Activated naive CD4-positive, alpha-beta T cell treated with anti-CD3 and anti-CD28 coated beads, Interleukin-2, amount 10 ng/mL, durations not matched to agents 7 days and 5 days (primary cell): ENCODE measurements around the gene ATE1.

ENCODE experiments used
- CTCF ChIA-PET: fragments of 350-600 bp; sonication (Branson Sonifier 250); formaldehyde crosslinking; loops from one replicate; lab custom pipeline; 2021; ENCODE audit warnings: antibody characterized with exemption; lab: Charles Lee
- DNase-seq: peaks from one replicate; pipeline ENCODE4 v3.0.0-alpha.2; 2020
- H3K27ac Mint-ChIP-seq: one replicate; pipeline ENCODE4 v1.8.0; 2021; ENCODE audit warnings: mild to moderate bottlenecking, moderate library complexity, mixed read lengths
- H3K27me3 Mint-ChIP-seq: one replicate; pipeline ENCODE4 v1.8.0; 2021; ENCODE audit warnings: mild to moderate bottlenecking, mixed read lengths
- H3K36me3 Mint-ChIP-seq: one replicate; pipeline ENCODE4 v1.8.0; 2021; ENCODE audit warnings: mixed read lengths
- H3K4me1 Mint-ChIP-seq: one replicate; pipeline ENCODE4 v1.8.0; 2021; ENCODE audit warnings: mixed read lengths
- H3K4me3 Mint-ChIP-seq: one replicate; pipeline ENCODE4 v1.8.0; 2021; ENCODE audit warnings: mild to moderate bottlenecking, moderate library complexity, mixed read lengths
- H3K9me3 Mint-ChIP-seq: one replicate; pipeline ENCODE4 v1.8.0; 2021; ENCODE audit warnings: mixed read lengths

ATE1 gene

DNA sequence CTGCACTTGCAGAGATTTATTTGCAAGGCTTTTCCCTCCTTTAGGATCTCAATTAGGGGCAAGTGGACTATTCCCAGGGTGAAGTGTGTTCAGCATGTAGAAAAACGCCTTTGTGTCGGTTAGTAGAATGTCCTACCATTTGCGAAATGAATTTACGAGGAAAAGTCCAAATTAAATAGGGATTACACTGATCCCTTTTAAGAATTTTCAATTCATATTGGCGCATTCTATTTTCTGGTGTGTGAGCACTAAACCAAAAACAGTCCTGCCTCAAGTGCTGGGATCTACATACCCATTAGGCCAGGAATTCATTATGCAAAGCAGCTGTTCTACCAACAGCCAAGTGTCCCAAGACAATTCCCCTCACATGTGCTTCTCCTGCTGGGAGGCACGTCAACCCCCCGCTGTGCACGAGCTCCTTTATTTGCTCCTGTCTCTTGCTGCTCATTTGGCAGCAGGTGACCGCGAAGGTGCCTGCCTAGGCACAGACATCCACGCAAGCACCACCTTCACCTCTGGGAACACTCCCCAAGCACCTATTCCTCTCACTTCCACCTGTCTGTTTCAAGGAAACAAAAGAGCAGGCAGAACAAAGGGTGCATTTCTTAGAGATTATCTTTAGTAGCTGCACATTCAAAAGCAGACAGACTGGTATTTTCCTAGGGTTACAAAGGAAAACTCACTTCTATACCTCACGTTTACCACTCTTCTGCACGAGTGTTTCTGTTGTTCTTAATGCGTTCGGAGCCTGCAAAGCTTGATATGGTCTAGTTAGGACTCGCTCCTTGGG, 195.0 kb downstream of the ATE1 start:
- Mint-ChIP-seq H3K9me3 (no peaks in the 10 kb centered on the region), H3K4me1 (no peaks in the 10 kb centered on the region), H3K27me3 (peaks cover 28% of the 10 kb centered on the region), H3K36me3 (no peaks in the 10 kb centered on the region), H3K4me3 (no peak overlapping the region), H3K27ac (no peak overlapping the region)
- no peak for DNase-seq
- CTCF ChIA-PET = interaction anchor here (0.7 to 1.2 kb wide), 2 partner anchors 154 to 788 kb away, joined by 3 read pairs; no protein-coding TSS in a partner anchor

DNA sequence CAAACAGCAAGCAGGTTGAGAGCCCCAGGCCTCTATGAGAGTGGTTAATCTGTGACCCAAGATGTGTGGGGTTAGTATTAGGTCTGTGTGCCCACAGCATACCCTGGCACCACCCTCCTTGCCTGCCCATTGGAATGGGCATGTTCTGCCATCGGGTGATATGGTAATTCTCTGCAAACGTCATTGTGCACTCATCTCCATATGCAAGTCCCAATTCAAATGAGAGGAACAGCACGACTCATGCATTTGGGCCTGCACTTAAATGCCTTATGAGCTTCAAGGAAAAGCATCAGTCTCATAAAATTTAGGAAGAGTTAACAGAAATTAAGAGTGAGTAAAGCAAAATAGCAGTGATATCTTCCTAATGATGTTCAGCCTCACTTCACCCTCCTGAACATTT, 195.7 kb downstream of the ATE1 start:
- CTCF ChIA-PET = interaction anchor here (1.2 kb wide), 1 partner anchor 788 kb away, joined by 3 read pairs; no protein-coding TSS in a partner anchor

DNA sequence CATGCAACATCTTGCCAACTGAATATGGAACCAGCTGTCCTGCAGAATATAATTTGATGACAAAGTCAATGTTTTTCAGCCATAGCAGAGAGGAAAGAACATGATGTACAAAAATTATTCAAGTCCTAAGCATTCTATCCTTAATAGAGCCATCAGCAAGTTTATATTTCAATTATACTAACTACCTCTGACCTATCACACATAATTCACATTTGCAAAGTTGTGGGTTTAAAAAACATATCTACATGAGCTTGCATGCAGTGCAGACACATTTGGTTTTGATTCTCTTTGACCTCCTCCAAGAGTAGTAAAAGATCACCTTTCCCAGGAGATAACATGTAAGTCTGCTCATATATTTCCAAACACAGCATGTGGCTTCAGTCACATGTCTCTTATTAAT, 203.5 kb downstream of the ATE1 start:
- H3K27me3 Mint-ChIP-seq = no peaks in the 10 kb centered on the region
- H3K4me3 Mint-ChIP-seq = no peak overlapping the region
- no peaks in the 10 kb centered on the region for H3K4me1 Mint-ChIP-seq
- CTCF ChIA-PET = no interaction called here
- H3K9me3 Mint-ChIP-seq = no peaks in the 10 kb centered on the region
- H3K27ac Mint-ChIP-seq = no peak overlapping the region
- no peak for DNase-seq
- no peaks in the 10 kb centered on the region for H3K36me3 Mint-ChIP-seq

More for the DNA sequence above, 195.7 kb downstream of the ATE1 start:
- Mint-ChIP-seq H3K27me3 (peaks cover 27% of the 10 kb centered on the region), H3K4me3 (no peak overlapping the region), H3K36me3 (no peaks in the 10 kb centered on the region), H3K27ac (no peak overlapping the region), H3K4me1 (no peaks in the 10 kb centered on the region), H3K9me3 (no peaks in the 10 kb centered on the region)
- DNase-seq = no peak

DNA sequence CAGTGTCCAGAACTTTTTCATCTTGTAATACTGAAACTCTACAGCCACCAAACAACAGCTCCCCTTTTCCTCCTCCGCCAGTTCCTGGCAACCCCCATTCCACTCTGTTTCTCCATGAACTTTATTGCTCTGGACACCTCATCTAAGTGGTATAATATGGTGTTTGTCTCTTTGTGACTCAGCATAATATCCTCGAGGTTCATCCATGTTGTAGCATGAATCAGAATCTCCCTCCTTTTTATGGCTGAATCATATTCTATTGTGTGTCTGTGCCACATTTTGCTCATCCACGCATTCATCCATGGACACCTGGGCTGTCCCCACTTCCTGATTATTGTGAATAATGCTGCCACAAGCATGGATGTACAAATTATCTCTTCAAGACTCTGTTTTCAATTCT, 205.2 kb downstream of the ATE1 start:
- H3K9me3 Mint-ChIP-seq = no peaks in the 10 kb centered on the region
- no peaks in the 10 kb centered on the region for H3K4me1 Mint-ChIP-seq
- no peaks in the 10 kb centered on the region for H3K36me3 Mint-ChIP-seq
- no peak for DNase-seq
- CTCF ChIA-PET = no interaction called here
- H3K27me3 Mint-ChIP-seq = no peaks in the 10 kb centered on the region
- no peak overlapping the region for H3K4me3 Mint-ChIP-seq
- H3K27ac Mint-ChIP-seq = no peak overlapping the region

DNA sequence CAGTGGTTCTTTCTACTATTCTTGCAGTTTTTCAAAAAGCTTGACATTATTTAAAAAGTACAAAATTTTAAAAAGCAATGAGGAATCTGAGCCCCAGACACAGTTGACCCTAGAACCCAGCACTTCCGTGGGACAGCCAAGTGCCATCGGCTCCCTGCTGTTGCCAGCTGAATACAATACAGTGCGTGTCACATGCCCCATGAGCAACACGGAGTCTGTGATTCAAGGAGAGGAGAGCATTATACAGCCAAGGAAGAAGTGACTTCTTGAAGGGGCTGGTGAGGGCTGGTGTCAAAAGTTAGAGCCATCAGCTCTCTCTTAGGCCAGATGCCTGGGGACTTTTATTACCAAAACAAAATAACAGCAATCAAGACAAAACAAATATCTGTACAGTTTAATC, 206.6 kb downstream of the ATE1 start:
- CTCF ChIA-PET = no interaction called here
- H3K9me3 Mint-ChIP-seq = no peaks in the 10 kb centered on the region
- no peak overlapping the region for H3K27ac Mint-ChIP-seq
- no peaks in the 10 kb centered on the region for H3K4me1 Mint-ChIP-seq
- no peaks in the 10 kb centered on the region for H3K27me3 Mint-ChIP-seq
- DNase-seq = no peak
- no peaks in the 10 kb centered on the region for H3K36me3 Mint-ChIP-seq
- H3K4me3 Mint-ChIP-seq = no peak overlapping the region

- CTCF ChIA-PET = no interaction called here
- Mint-ChIP-seq H3K9me3 (no peaks in the 10 kb centered on the region), H3K4me3 (no peak overlapping the region), H3K27me3 (peaks cover 2% of the 10 kb centered on the region), H3K27ac (no peak overlapping the region), H3K4me1 (no peaks in the 10 kb centered on the region), H3K36me3 (no peaks in the 10 kb centered on the region)
- DNase-seq = no peak
Observed at GRCh38 chr10:121715969-121716368, 211.9 kb downstream of the ATE1 start.

GRCh38 chr10:121715076-121715475, 212.8 kb downstream of the ATE1 start:
- Mint-ChIP-seq H3K4me3 (no peak overlapping the region), H3K9me3 (no peaks in the 10 kb centered on the region), H3K27ac (no peak overlapping the region), H3K36me3 (no peaks in the 10 kb centered on the region), H3K27me3 (peaks cover 4% of the 10 kb centered on the region), H3K4me1 (no peaks in the 10 kb centered on the region)
- DNase-seq = no peak
- CTCF ChIA-PET = no interaction called here

DNA sequence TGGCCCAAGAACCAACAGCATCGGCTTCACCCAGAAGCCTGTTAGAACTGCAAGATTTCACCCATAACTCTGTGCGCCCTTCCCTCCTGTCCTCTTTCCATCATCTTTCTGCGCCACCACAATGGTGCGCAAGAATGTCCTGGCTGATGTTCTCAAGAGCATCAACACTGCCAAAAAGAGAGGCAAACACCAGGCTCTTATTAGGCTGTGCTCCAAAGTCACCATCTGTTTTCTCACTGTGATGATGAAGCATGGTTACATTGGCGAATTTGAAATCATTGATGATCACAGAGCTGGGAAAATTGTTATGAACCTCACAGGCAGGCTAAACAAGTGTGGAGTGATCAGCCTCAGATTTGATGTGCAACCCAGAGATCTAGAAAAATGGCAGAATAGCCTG, 214.3 kb downstream of the ATE1 start:
- H3K9me3 Mint-ChIP-seq = no peaks in the 10 kb centered on the region
- no peaks in the 10 kb centered on the region for H3K4me1 Mint-ChIP-seq
- no peaks in the 10 kb centered on the region for H3K36me3 Mint-ChIP-seq
- no peak overlapping the region for H3K4me3 Mint-ChIP-seq
- CTCF ChIA-PET = no interaction called here
- no peak overlapping the region for H3K27ac Mint-ChIP-seq
- peaks cover 4% of the 10 kb centered on the region for H3K27me3 Mint-ChIP-seq
- no peak for DNase-seq

GRCh38 chr10:121710971-121711370, 216.9 kb downstream of the ATE1 start:
- CTCF ChIA-PET = no interaction called here
- no peak overlapping the region for H3K4me3 Mint-ChIP-seq
- H3K4me1 Mint-ChIP-seq = no peaks in the 10 kb centered on the region
- H3K36me3 Mint-ChIP-seq = no peaks in the 10 kb centered on the region
- no peak for DNase-seq
- H3K27me3 Mint-ChIP-seq = peaks cover 4% of the 10 kb centered on the region
- no peaks in the 10 kb centered on the region for H3K9me3 Mint-ChIP-seq
- H3K27ac Mint-ChIP-seq = no peak overlapping the region

- H3K4me1 Mint-ChIP-seq = no peaks in the 10 kb centered on the region
- CTCF ChIA-PET = no interaction called here
- no peaks in the 10 kb centered on the region for H3K36me3 Mint-ChIP-seq
- DNase-seq = no peak
- no peak overlapping the region for H3K4me3 Mint-ChIP-seq
- H3K9me3 Mint-ChIP-seq = no peaks in the 10 kb centered on the region
- H3K27ac Mint-ChIP-seq = no peak overlapping the region
- peaks cover 4% of the 10 kb centered on the region for H3K27me3 Mint-ChIP-seq
Observed at GRCh38 chr10:121710207-121710606, 217.6 kb downstream of the ATE1 start.

DNA sequence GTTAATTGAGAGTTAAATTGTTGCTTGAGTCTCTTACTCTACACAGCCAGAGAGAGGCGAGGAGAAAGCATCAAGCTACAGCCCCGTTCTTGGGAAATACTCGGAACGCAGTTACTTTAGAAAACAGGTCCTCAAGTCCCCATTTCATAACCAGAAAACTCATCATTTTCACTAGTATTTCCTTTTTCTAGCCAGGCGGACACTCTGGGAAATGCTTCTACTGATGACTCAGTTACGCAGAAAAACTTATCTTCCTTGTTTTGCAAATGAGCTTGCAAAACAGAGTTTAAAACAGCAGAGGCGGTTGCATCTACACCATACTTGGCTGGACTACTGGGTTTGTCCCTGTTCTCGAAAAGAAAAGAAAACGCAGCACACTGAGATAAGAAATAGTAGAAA, 218.2 kb downstream of the ATE1 start:
- no peak for DNase-seq
- CTCF ChIA-PET = no interaction called here
- H3K4me3 Mint-ChIP-seq = no peak overlapping the region
- no peaks in the 10 kb centered on the region for H3K36me3 Mint-ChIP-seq
- no peak overlapping the region for H3K27ac Mint-ChIP-seq
- H3K27me3 Mint-ChIP-seq = peaks cover 4% of the 10 kb centered on the region
- H3K9me3 Mint-ChIP-seq = no peaks in the 10 kb centered on the region
- H3K4me1 Mint-ChIP-seq = no peaks in the 10 kb centered on the region

- Mint-ChIP-seq H3K4me3 (no peak overlapping the region), H3K27ac (no peak overlapping the region), H3K9me3 (no peaks in the 10 kb centered on the region), H3K36me3 (no peaks in the 10 kb centered on the region), H3K4me1 (no peaks in the 10 kb centered on the region), H3K27me3 (peaks cover 4% of the 10 kb centered on the region)
- DNase-seq = no peak
- CTCF ChIA-PET = no interaction called here
Observed at GRCh38 chr10:121708728-121709674, 218.8 kb downstream of the ATE1 start.

GRCh38 chr10:121702351-121703320, 225.2 kb downstream of the ATE1 start:
- H3K27me3 Mint-ChIP-seq = no peaks in the 10 kb centered on the region
- no peaks in the 10 kb centered on the region for H3K36me3 Mint-ChIP-seq
- CTCF ChIA-PET = no interaction called here
- H3K27ac Mint-ChIP-seq = no peak overlapping the region
- H3K9me3 Mint-ChIP-seq = peaks cover 11% of the 10 kb centered on the region
- no peak overlapping the region for H3K4me3 Mint-ChIP-seq
- DNase-seq = no peak
- H3K4me1 Mint-ChIP-seq = no peaks in the 10 kb centered on the region

- CTCF ChIA-PET = no interaction called here
- no peak overlapping the region for H3K27ac Mint-ChIP-seq
- H3K9me3 Mint-ChIP-seq = peaks cover 11% of the 10 kb centered on the region
Observed at GRCh38 chr10:121700416-121700815, 227.4 kb downstream of the ATE1 start.

More at GRCh38 chr10:121700416-121700815, 227.4 kb downstream of the ATE1 start:
- no peak overlapping the region for H3K4me3 Mint-ChIP-seq
- H3K4me1 Mint-ChIP-seq = no peaks in the 10 kb centered on the region
- no peaks in the 10 kb centered on the region for H3K27me3 Mint-ChIP-seq
- no peaks in the 10 kb centered on the region for H3K36me3 Mint-ChIP-seq
- no peak for DNase-seq
